BLaER1 (cell line): ENCODE measurements around the gene RPAP3.

ENCODE experiments used
- H3K27ac ChIP-seq: shearing (Covaris generic); formaldehyde crosslinking; 2 replicates; pipeline ENCODE4 v1.8.1; 2022
- H3K27me3 ChIP-seq: shearing (Covaris generic); formaldehyde crosslinking; 2 replicates; pipeline ENCODE4 v1.8.1; 2022
- H3K36me3 ChIP-seq: shearing (Covaris generic); formaldehyde crosslinking; 2 replicates; pipeline ENCODE4 v1.8.1; 2022
- H3K4me1 ChIP-seq: shearing (Covaris generic); formaldehyde crosslinking; 2 replicates; pipeline ENCODE4 v1.8.1; 2022
- H3K4me2 ChIP-seq: shearing (Covaris generic); formaldehyde crosslinking; 2 replicates; pipeline ENCODE4 v1.8.1; 2022
- H3K4me3 ChIP-seq: shearing (Covaris generic); formaldehyde crosslinking; 2 replicates; pipeline ENCODE4 v1.8.1; 2022
- H3K9ac ChIP-seq: shearing (Covaris generic); formaldehyde crosslinking; 2 replicates; pipeline ENCODE4 v1.8.1; 2022
- H3K9me3 ChIP-seq: shearing (Covaris generic); formaldehyde crosslinking; 2 replicates; pipeline ENCODE4 v1.8.1; 2022
- H4K20me1 ChIP-seq: shearing (Covaris generic); formaldehyde crosslinking; 2 replicates; pipeline ENCODE4 v1.8.1; 2022
- Cebpa-rat ChIP-seq: shearing (Covaris generic); IDR thresholded peaks from 2 replicates; pipeline ENCODE4 v1.8.1; 2022

Gene RPAP3

GRCh38 chr12:47615711-47616110 is 90.1 kb downstream of the RPAP3 start:
- no peak for TF ChIP-seq Cebpa-rat
- no peak overlapping the region for H3K4me3 ChIP-seq
- H3K27ac ChIP-seq: no peak overlapping the region
- H4K20me1 ChIP-seq: no peaks in the 10 kb centered on the region
- peaks cover 34% of the 10 kb centered on the region for H3K9me3 ChIP-seq
- no peak overlapping the region for H3K9ac ChIP-seq
- no peaks in the 10 kb centered on the region for H3K4me1 ChIP-seq
- H3K36me3 ChIP-seq: peaks cover 17% of the 10 kb centered on the region; the same call in 1 of the 2 replicates
- H3K27me3 ChIP-seq: no peaks in the 10 kb centered on the region
- H3K4me2 ChIP-seq: no peak overlapping the region

DNA sequence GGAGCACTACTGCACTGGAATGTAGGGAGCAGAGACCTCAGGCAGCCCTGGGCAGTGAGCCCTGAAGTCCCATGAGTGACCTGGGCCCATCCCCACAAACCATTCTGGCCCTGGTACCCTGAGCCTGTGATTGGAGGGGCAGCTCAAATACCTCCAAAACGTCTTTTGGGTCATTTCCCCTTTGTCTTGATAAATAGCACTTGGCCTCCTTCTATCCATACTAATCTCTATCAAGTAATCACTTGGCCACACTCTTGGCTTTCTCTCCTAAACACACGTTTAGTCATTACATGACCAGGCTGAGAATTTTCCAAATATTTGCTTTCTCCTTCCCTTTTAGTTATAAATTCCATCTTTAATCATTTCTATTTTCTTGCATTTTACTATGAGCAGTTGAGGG is 91.3 kb downstream of the RPAP3 start:
- TF ChIP-seq Cebpa-rat: no peak
- Histone ChIP-seq H3K4me1 (no peaks in the 10 kb centered on the region), H3K9ac (no peak overlapping the region), H3K27ac (no peak overlapping the region), H3K9me3 (peaks cover 44% of the 10 kb centered on the region), H3K4me3 (no peak overlapping the region), H3K27me3 (no peaks in the 10 kb centered on the region), H4K20me1 (no peaks in the 10 kb centered on the region), H3K4me2 (no peak overlapping the region), H3K36me3 (peaks cover 14% of the 10 kb centered on the region; the same call in 1 of the 2 replicates)

- Histone ChIP-seq H3K4me2 (no peak overlapping the region), H3K27ac (no peak overlapping the region), H3K36me3 (peaks cover 12% of the 10 kb centered on the region; the same call in 1 of the 2 replicates), H3K27me3 (no peaks in the 10 kb centered on the region), H3K9ac (no peak overlapping the region), H3K9me3 (peaks cover 58% of the 10 kb centered on the region), H3K4me3 (no peak overlapping the region; the same call in 1 of the 2 replicates), H3K4me1 (no peaks in the 10 kb centered on the region), H4K20me1 (no peaks in the 10 kb centered on the region)
- no peak for TF ChIP-seq Cebpa-rat
These were observed 92.9 kb downstream of the RPAP3 start for GRCh38 chr12:47612953-47613352.

DNA sequence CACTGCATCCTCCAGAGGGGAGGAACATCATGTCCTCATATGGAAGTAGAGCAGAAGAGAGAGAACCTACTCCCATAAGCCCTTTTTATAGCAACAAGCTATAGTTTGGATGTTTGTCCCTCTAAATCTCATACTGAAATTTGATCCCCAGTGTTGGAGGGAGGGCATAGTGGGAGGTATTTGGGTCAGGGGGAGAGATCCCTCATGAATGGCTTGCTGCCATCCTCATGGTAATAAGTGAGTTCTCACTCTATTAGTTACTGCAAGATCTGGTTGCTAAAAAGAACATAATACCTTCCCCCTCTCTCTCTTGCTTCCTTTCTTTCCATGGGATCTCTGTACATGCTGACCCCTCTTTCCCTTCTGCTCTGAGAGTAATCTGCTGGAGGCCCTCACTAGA is 93.9 kb downstream of the RPAP3 start:
- Histone ChIP-seq H3K27ac (no peak overlapping the region), H3K9me3 (peaks cover 69% of the 10 kb centered on the region), H3K4me1 (no peaks in the 10 kb centered on the region), H3K4me2 (no peak overlapping the region), H3K4me3 (no peak overlapping the region), H4K20me1 (no peaks in the 10 kb centered on the region), H3K9ac (no peak overlapping the region), H3K27me3 (no peaks in the 10 kb centered on the region), H3K36me3 (peaks cover 21% of the 10 kb centered on the region; the same call in 1 of the 2 replicates)
- TF ChIP-seq Cebpa-rat: no peak
